MM.1S (cell line): ENCODE data around the gene HLA-DMB.

Experiments used
- DNase-seq: peaks from one replicate; pipeline ENCODE4 v3.0.0-alpha.2; 2015
- H2AFZ ChIP-seq: fragments of 300-600 bp; sonication (generic); 2 replicates; pipeline ENCODE4 v1.6.0; 2016; ENCODE audit warnings: antibody characterized with exemption, low read length
- H3F3A ChIP-seq: fragments of 300-600 bp; sonication (generic); 2 replicates; pipeline ENCODE4 v1.6.1; 2016; ENCODE audit warnings: mild to moderate bottlenecking, antibody characterized with exemption, low read length, moderate library complexity, mixed read lengths; ENCODE audit not compliant: insufficient read depth
- H3K27ac ChIP-seq: fragments of 300-600 bp; sonication (generic); 2 replicates; pipeline ENCODE4 v1.5.1; 2016; ENCODE audit warnings: mild to moderate bottlenecking, low read length
- H3K27me3 ChIP-seq: fragments of 300-600 bp; sonication (generic); replicated peaks from 2 replicates; pipeline ENCODE4 v1.6.0; 2016; ENCODE audit warnings: low read length; ENCODE audit not compliant: insufficient read depth
- H3K36me3 ChIP-seq: fragments of 300-600 bp; sonication (generic); replicated peaks from 2 replicates; pipeline ENCODE4 v1.6.1; 2016; ENCODE audit warnings: mild to moderate bottlenecking, low read length, mixed read lengths; ENCODE audit not compliant: insufficient read depth
- H3K4me1 ChIP-seq: fragments of 300-600 bp; sonication (generic); 2 replicates; pipeline ENCODE4 v1.6.1; 2016; ENCODE audit warnings: low read length, mixed read lengths
- H3K4me2 ChIP-seq: fragments of 300-600 bp; sonication (generic); 2 replicates; pipeline ENCODE4 v1.6.0; 2016; ENCODE audit warnings: low read depth, low read length
- H3K4me3 ChIP-seq: fragments of 300-600 bp; sonication (generic); 2 replicates; pipeline ENCODE4 v1.5.1; 2016; ENCODE audit warnings: low read length, mixed read lengths
- H3K79me2 ChIP-seq: fragments of 300-600 bp; sonication (generic); 2 replicates; pipeline ENCODE4 v1.6.1; 2016; ENCODE audit warnings: mixed run types, low read length, mixed read lengths
- H3K9ac ChIP-seq: fragments of 300-600 bp; sonication (generic); 2 replicates; pipeline ENCODE4 v1.6.1; 2016; ENCODE audit warnings: low read length, mixed read lengths
- H3K9me2 ChIP-seq: fragments of 300-600 bp; sonication (generic); replicated peaks from 2 replicates; pipeline ENCODE4 v1.6.1; 2016; ENCODE audit warnings: mild to moderate bottlenecking, low read length, mixed read lengths; ENCODE audit not compliant: insufficient read depth
- H3K9me3 ChIP-seq: fragments of 300-600 bp; sonication (generic); replicated peaks from 2 replicates; pipeline ENCODE4 v1.6.1; 2016; ENCODE audit warnings: mild to moderate bottlenecking, low read length, mixed read lengths; ENCODE audit not compliant: insufficient read depth
- H4K20me1 ChIP-seq: fragments of 300-600 bp; sonication (generic); 2 replicates; pipeline ENCODE4 v1.6.1; 2016; ENCODE audit warnings: mild to moderate bottlenecking, low read length, moderate library complexity, mixed read lengths; ENCODE audit not compliant: insufficient read depth
- EZH2 ChIP-seq: fragments of 300-600 bp; sonication (generic); optimal IDR thresholded peaks from 2 replicates; pipeline ENCODE3; 2017; ENCODE audit warnings: low read depth, mild to moderate bottlenecking, antibody characterized with exemption, low read length, mixed read lengths
- EZH2phosphoT487 ChIP-seq: fragments of 300-600 bp; sonication (generic); IDR thresholded peaks from 2 replicates; pipeline ENCODE4 v1.6.1; 2018; ENCODE audit warnings: antibody characterized with exemption, low read length
- TF ChIP-seq, protein P1 (sequence below): fragments of 300-600 bp; sonication (generic); IDR thresholded peaks from 2 replicates; pipeline ENCODE4 v1.5.1; 2016; ENCODE audit warnings: antibody characterized with exemption, low read length, mixed read lengths

The HLA-DMB gene

DNA sequence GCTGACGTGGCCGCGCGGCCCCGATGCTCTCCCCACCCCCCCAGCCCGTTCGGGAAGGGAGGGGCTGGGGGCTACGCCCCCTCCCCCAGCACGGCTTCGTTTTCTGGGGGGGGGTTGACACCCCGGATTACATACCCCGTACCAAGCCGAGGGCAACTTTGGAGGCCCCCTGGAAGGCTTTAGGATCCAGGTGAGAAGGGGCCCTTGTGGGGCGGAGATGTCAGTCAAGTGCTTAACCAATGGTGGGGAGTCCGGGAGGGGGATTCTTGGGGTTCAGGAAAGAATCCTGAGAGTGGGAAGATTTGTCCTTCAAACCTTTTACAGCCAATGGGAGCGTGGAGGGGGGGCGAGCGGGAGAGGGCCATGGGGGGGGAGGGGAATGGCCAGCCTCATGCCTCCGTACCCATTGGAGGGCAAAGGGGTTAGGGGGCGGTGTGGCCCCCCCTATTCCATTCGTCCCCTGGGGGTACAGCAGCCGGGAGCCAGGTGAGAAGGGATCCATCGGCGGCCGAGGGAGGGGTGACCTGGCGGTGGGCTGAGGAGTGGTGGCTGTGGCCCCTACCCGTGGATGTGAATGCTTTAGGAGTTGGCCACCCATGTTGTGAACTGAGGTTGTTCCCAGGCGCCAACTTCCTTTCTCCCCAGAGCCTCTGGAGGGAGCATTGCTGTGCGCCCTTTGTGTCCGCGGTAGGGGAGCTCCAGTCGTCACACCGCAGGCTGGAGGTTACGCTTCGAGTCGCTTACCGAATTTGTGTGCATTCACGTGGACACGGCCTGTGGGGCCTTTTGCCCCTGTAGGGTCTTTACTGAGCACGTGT, 28.2 kb upstream of the HLA-DMB start:
- Histone ChIP-seq H3K9ac (peak overlapping the region; percentile 97), H3K27me3 (no peaks in the 10 kb centered on the region), H3K9me3 (no peaks in the 10 kb centered on the region), H3K36me3 (peaks cover 12% of the 10 kb centered on the region), H3K9me2 (no peaks in the 10 kb centered on the region), H3K79me2 (peaks cover 56% of the 10 kb centered on the region), H4K20me1 (peaks cover 20% of the 10 kb centered on the region), H3K4me1 (peaks cover 11% of the 10 kb centered on the region), H3F3A (peaks cover 58% of the 10 kb centered on the region), H2AFZ (no peak overlapping the region), H3K27ac (peak overlapping the region; percentile 100), H3K4me2 (peak overlapping the region; percentile 82), H3K4me3 (peak overlapping the region; percentile 79)
- peak; percentile 75 for DNase-seq
- TF ChIP-seq, protein P1, sequence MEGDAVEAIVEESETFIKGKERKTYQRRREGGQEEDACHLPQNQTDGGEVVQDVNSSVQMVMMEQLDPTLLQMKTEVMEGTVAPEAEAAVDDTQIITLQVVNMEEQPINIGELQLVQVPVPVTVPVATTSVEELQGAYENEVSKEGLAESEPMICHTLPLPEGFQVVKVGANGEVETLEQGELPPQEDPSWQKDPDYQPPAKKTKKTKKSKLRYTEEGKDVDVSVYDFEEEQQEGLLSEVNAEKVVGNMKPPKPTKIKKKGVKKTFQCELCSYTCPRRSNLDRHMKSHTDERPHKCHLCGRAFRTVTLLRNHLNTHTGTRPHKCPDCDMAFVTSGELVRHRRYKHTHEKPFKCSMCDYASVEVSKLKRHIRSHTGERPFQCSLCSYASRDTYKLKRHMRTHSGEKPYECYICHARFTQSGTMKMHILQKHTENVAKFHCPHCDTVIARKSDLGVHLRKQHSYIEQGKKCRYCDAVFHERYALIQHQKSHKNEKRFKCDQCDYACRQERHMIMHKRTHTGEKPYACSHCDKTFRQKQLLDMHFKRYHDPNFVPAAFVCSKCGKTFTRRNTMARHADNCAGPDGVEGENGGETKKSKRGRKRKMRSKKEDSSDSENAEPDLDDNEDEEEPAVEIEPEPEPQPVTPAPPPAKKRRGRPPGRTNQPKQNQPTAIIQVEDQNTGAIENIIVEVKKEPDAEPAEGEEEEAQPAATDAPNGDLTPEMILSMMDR: peak; percentile 18; the same call in 1 of the 2 replicates
- TF ChIP-seq EZH2phosphoT487: no peak

DNA sequence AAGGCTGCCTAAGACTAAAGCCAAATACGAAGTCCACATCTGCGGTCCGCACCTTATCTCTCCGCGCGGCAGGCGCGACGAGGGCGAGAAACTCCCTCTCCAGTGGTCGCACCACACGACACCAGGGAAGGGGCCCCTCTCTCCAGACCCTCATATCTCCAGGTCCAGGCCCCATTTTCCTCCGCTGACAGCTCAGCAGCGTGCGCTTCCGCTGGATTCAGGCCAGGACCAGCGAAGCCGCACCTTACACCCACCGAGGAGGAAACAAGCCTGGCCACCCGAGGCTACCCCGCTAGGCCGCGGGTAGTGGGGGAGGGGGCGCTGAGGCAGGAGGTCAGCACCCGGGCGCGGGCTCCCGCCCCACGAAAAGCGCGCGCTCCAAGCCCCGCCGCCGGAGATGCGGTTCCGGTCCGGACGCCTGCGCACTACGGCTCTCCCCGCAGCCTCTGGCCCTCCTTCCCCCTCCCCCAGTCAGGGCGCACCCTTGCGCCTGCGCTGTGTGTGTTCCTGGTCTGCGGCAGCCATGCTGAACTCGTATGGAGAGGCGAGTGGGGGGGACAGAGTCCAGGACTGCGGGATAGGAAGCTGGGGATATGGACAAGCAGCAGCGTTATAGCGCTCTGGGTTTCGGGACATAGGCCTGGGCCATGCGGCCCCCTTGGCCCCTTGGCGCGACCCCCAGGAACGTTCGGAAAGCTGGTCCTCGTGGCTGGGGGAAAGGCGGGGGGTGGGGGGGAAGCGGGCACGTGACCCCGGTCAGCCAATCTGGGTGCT, 27.5 kb upstream of the HLA-DMB start, which contains the start of gene BRD2:
Gene BRD2, plus strand, starts transcription at position 502 of the 774 bp plus-strand sequence. CDS start 4,305 bp downstream, outside the sequence.
- no peaks in the 10 kb centered on the region for H3K9me3 ChIP-seq
- DNase-seq: peak; percentile 96
- TF ChIP-seq EZH2phosphoT487 (no peak), EZH2 (no peak)
- TF ChIP-seq, protein P1: no peak
- peak within 1 kb of the TSS; percentile 79 for H3K4me3 ChIP-seq
- H3K79me2 ChIP-seq: peaks cover 48% of the 10 kb centered on the region
- H3K4me1 ChIP-seq: peaks cover 11% of the 10 kb centered on the region
- no peaks in the 10 kb centered on the region for H3K9me2 ChIP-seq
- peak within 1 kb of the TSS; percentile 82 for H2AFZ ChIP-seq
- H3K9ac ChIP-seq: peak within 1 kb of the TSS; percentile 97
- H3F3A ChIP-seq: peaks cover 51% of the 10 kb centered on the region
- no peaks in the 10 kb centered on the region for H3K27me3 ChIP-seq
- H4K20me1 ChIP-seq: peaks cover 12% of the 10 kb centered on the region
- H3K36me3 ChIP-seq: peaks cover 11% of the 10 kb centered on the region
- peak within 1 kb of the TSS; percentile 100 for H3K27ac ChIP-seq
- peak within 1 kb of the TSS; percentile 95 for H3K4me2 ChIP-seq

DNA sequence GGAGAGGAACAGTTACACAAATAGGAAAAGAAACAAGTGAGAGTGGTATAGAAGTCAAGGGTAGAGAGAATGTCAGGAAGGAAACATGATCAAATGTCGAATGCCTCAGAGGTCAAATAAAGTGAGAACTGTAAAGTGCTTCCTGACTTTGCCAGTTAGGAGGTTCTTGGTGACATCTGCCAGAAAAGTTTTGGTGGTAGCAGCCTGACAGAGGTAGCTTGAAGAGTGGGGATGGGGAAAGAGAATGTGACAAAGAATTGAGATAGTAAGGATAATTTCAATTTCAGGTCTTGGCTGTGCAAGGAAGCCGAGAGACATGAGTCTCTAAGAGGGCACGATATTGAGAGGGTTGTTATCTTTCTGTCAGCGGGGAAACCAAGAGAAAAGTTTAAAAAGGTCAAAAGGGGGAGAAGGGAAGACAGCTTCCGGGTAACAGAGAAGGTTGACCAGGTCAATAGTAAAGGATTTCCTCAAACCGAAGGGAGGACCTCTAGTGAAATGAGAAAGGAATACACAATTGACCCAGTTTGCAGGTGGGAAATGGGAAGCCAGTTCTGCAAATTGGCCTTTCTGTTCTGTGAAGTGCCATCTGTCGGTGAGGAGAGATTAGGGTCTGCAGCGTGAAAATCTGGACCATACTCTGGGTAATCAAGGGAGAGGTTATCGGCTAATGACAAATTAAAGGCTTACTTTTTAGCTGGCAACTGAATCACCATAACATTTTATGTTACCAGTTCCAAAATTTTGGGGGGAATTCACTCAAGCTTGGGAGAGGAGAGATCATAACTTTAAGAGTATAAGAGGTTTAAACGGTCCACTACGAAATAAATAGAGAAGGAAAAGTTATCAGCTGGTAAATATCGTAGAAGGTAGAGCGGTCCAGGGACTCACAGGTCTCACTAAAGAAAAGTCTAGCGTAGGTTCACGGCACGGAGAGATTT, 26.6 kb upstream of the HLA-DMB start:
- H2AFZ ChIP-seq: peak overlapping the region; percentile 82
- H3K9me2 ChIP-seq: no peaks in the 10 kb centered on the region
- H3K9me3 ChIP-seq: no peaks in the 10 kb centered on the region
- peak overlapping the region; percentile 100 for H3K27ac ChIP-seq
- H3K4me3 ChIP-seq: peak overlapping the region; percentile 79
- DNase-seq: peak; percentile 62
- peaks cover 3% of the 10 kb centered on the region for H4K20me1 ChIP-seq
- H3K4me2 ChIP-seq: peak overlapping the region; percentile 95
- TF ChIP-seq, protein P1: peak; percentile 67
- TF ChIP-seq EZH2phosphoT487: no peak
- peaks cover 39% of the 10 kb centered on the region for H3K79me2 ChIP-seq
- H3K4me1 ChIP-seq: peaks cover 11% of the 10 kb centered on the region
- peaks cover 3% of the 10 kb centered on the region; the same call in 1 of the 2 replicates for H3K36me3 ChIP-seq
- peaks cover 42% of the 10 kb centered on the region for H3F3A ChIP-seq
- no peaks in the 10 kb centered on the region for H3K27me3 ChIP-seq
- H3K9ac ChIP-seq: peak overlapping the region; percentile 97
